Nephron progenitor cell (in vitro differentiated cells): Measurements from ENCODE around the gene CD300LD.

Experiments
- DNase-seq: peaks from one replicate; pipeline ENCODE4 v3.0.0; 2021
- H3K27ac Mint-ChIP-seq: 2 replicates; pipeline ENCODE4 v1.8.0; 2021; ENCODE audit warnings: mild to moderate bottlenecking, moderate library complexity, mixed read lengths
- H3K27me3 Mint-ChIP-seq: 2 replicates; pipeline ENCODE4 v1.8.0; 2021; ENCODE audit warnings: mild to moderate bottlenecking, low read depth, mixed read lengths; ENCODE audit not compliant: poor library complexity
- H3K36me3 Mint-ChIP-seq: 2 replicates; pipeline ENCODE4 v1.8.0; 2021; ENCODE audit warnings: low read depth, mixed read lengths
- H3K4me1 Mint-ChIP-seq: 2 replicates; pipeline ENCODE4 v1.8.0; 2021; ENCODE audit warnings: mixed read lengths
- H3K4me3 Mint-ChIP-seq: 2 replicates; pipeline ENCODE4 v1.8.0; 2021; ENCODE audit warnings: mild to moderate bottlenecking, moderate library complexity, mixed read lengths
- H3K9me3 Mint-ChIP-seq: 2 replicates; pipeline ENCODE4 v1.8.0; 2021; ENCODE audit warnings: mild to moderate bottlenecking, moderate library complexity, mixed read lengths
- CTCF ChIP-seq: fragments of 200-600 bp; sonication (generic); IDR thresholded peaks from 2 replicates; pipeline ENCODE4 v1.5.0; 2021; ENCODE audit warnings: antibody characterized with exemption

Gene CD300LD

DNA sequence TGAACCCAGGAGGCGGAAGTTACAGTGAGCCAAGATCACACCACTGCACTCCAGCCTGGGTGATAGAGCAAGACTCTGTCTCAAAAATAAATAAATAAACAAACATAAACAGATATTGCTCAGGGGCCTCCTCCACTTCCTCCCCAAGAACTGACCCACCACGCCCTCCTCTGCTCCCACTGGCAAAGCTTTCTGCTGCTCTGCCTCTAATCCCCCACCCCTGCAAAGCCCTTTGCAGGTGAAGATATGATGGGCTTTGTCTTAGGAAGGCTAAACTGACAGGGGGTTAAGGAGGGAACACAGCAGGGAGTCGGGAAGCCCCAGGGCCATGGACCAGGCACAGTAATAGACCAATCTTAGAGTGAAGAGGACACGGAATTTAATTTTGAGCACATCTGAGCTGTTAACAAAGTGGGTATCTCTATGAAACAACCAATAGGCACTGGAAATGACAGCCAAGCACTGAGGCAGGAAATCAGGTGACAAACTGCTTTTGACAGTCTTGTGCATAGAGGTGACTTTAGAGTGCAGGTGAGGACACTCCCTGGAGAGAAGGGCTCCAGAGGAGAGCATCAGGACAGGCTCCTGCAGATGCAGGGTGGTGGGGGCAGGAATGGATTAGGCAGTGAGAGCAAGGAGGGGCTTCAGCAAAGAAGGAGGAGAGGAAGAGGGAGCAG is 6.4 kb upstream of the CD300LD start:
- Mint-ChIP-seq H3K27ac (no peak overlapping the region), H3K4me1 (no peaks in the 10 kb centered on the region), H3K27me3 (peaks cover 67% of the 10 kb centered on the region), H3K36me3 (no peaks in the 10 kb centered on the region), H3K4me3 (no peak overlapping the region), H3K9me3 (no peaks in the 10 kb centered on the region)
- TF ChIP-seq CTCF = no peak
- no peak for DNase-seq

- no peak for TF ChIP-seq CTCF
- H3K4me3 Mint-ChIP-seq = no peak overlapping the region
- no peaks in the 10 kb centered on the region for H3K9me3 Mint-ChIP-seq
- peaks cover 69% of the 10 kb centered on the region for H3K27me3 Mint-ChIP-seq
- H3K36me3 Mint-ChIP-seq = no peaks in the 10 kb centered on the region
- no peak for DNase-seq
- H3K27ac Mint-ChIP-seq = no peak overlapping the region
- H3K4me1 Mint-ChIP-seq = no peaks in the 10 kb centered on the region
These were observed 5.1 kb upstream of the CD300LD start for GRCh38 chr17:74597069-74597790.

- H3K27ac Mint-ChIP-seq = no peak overlapping the region
- H3K27me3 Mint-ChIP-seq = peaks cover 62% of the 10 kb centered on the region
- no peak overlapping the region for H3K4me3 Mint-ChIP-seq
These were observed 3.1 kb upstream of the CD300LD start for GRCh38 chr17:74595037-74595750.

GRCh38 chr17:74591503-74591902 is 580 bp downstream of the CD300LD start:
- H3K27me3 Mint-ChIP-seq = peaks cover 44% of the 10 kb centered on the region
- no peak for DNase-seq
- H3K9me3 Mint-ChIP-seq = peaks cover 4% of the 10 kb centered on the region
- no peak overlapping the region for H3K27ac Mint-ChIP-seq
- H3K4me1 Mint-ChIP-seq = no peaks in the 10 kb centered on the region
- no peaks in the 10 kb centered on the region for H3K36me3 Mint-ChIP-seq
- TF ChIP-seq CTCF = no peak
- no peak overlapping the region for H3K4me3 Mint-ChIP-seq

More at GRCh38 chr17:74595037-74595750, 3.1 kb upstream of the CD300LD start:
- DNase-seq = no peak
- Mint-ChIP-seq H3K9me3 (peaks cover under 1% of the 10 kb centered on the region), H3K36me3 (no peaks in the 10 kb centered on the region), H3K4me1 (no peaks in the 10 kb centered on the region)
- TF ChIP-seq CTCF = no peak

DNA sequence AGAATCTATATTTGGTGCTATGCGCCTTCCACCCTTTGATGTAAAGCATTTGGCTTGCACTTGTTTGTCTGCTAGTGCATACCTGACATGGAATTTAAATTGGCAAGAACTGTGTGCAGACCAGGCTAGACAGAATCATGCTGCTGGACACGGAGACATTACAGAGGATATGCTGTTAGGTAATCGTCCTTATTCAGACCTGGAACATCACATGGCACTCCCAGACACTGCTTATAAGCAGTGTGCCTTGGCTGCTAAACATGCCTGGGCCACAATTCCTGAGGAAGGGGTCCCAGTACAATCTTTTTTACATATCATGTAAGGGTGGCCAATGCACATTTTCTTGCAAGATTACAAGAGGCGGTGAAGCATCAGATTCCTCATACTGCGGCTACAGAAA is 6.4 kb downstream of the CD300LD start:
- no peak for TF ChIP-seq CTCF
- Mint-ChIP-seq H3K4me3 (no peak overlapping the region), H3K9me3 (peaks cover 16% of the 10 kb centered on the region), H3K36me3 (no peaks in the 10 kb centered on the region), H3K4me1 (no peaks in the 10 kb centered on the region), H3K27me3 (peaks cover 18% of the 10 kb centered on the region), H3K27ac (no peak overlapping the region)
- no peak for DNase-seq
